Thyroid gland (tissue), 4 donors: ENCODE measurements around the gene SLC7A10. TPM values are rescaled to one million over a fixed set of nuclear protein-coding genes. Genes with fewer than 3 reads are reported as not detected.
A peak's percentile ranks its signal among the peaks of the same experiment; 100 is the strongest.

Experiments
- DNase-seq, 2 donors: peaks; one replicate each; pipeline ENCODE4 v3.0.0-alpha.2; 2019
- H3K27ac ChIP-seq, 3 donors: fragments of 200-600 bp; sonication (generic); 1 replicate in 2 of 3; 2 replicates in 1 of 3; pipeline ENCODE4 v1.5.1; 2016 to 2019; ENCODE audit warnings: mild to moderate bottlenecking in 1 of 3, moderate library complexity in 1 of 3
- H3K27me3 ChIP-seq: fragments of 200-600 bp; sonication (generic); one replicate; pipeline ENCODE4 v1.5.1; 2019
- H3K36me3 ChIP-seq, 2 donors: fragments of 200-600 bp; sonication (generic); one replicate each; pipeline ENCODE4 v1.5.1; 2016 to 2019
- H3K4me1 ChIP-seq, 2 donors: fragments of 200-600 bp; sonication (generic); one replicate each; pipeline ENCODE4 v1.5.1; 2017 to 2019
- H3K4me3 ChIP-seq, 3 donors: fragments of 200-600 bp; sonication (generic); replicated peaks in 1 of 3; 1 replicate in 2 of 3; 2 replicates in 1 of 3; pipeline ENCODE4 v1.5.1; 2016; ENCODE audit warnings: mild to moderate bottlenecking in 1 of 3
- H3K9me3 ChIP-seq: fragments of 200-600 bp; sonication (generic); one replicate; pipeline ENCODE4 v1.5.1; 2017
- POLR2A ChIP-seq, 2 donors: fragments of 450-650 bp; IDR thresholded peaks; one replicate each; pipeline ENCODE4 v1.6.1; 2017; ENCODE audit warnings: antibody characterized with exemption in 2 of 2, mild to moderate bottlenecking in 2 of 2, moderate library complexity in 1 of 2
- WGBS, 2 donors: methylation state at CpG; one replicate each; pipeline ENCODE4 v1.1.5; 2017; 5-methylcytosine and 5-hydroxymethylcytosine counted together
- intact Hi-C: fragments of 100-400 bp; cut with DNase I; formaldehyde crosslinking; loops from one replicate; pipeline ENCODE4 v1.15.1; 2023
- total RNA-seq, 4 donors: library from RNA; depleted of rRNA; stranded (reverse); fragments of >200 nt; gene quantifications; one replicate each; pipeline ENCODE4 v1.2.3, GENCODE V29; 2016
- TF ChIP-seq, protein P1 (sequence below), 6 experiments: fragments of 200-600 bp in 3 of 6; fragments of 450-650 bp in 3 of 6; sonication (generic) in 3 of 6; IDR thresholded peaks; one replicate each; pipeline ENCODE4 v1.5.1; 2016 to 2019; ENCODE audit warnings: antibody characterized with exemption in 6 of 6, mild to moderate bottlenecking in 2 of 6, inconsistent platforms in 1 of 6, moderate library complexity in 1 of 6

Gene SLC7A10
- total RNA-seq, 4 donors from 2014 or later: 0.29 to 2.7 (median 0.78) TPM

DNA sequence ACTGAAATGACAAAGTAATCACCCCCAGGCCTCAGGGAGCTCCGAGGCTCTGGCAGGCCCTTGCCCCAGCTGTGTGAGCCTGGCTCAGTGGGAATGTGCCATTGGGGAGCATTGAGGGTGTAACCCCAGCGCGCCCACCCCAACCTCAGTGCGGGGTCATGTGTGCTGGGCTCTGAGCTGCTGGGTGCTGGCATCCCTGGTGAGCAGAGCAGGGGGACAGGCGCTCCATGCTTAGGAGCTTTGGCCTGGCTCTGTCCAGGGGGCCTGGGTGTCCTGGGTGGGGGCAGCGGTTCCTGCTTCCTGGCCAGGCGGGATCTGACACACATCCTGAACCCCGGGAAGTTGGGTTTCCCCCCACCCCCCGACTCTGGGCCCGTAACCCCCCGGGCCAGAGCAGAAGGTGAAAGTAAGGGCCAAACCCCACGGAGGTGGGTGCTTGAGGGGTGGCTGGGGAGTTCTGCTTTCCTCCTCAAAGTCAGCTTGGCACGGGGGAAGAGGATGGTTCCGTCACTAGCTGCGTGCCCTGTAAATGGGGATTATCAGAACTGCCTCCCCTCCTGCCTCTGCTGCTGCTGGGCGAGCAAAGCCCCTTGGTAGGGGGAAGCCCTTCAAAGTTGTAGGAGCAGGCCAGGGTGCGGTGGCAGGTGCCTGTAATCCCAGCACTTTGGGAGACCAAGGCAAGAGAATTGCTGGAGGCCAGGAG is 29.9 kb downstream of the SLC7A10 start:
- peak overlapping the region in 1 of 3 donors; percentile 45 for H3K4me3 ChIP-seq
- WGBS, 2 donors: 68 to 89% methylated on average over 6 to 12 of the region's 17 CpGs
- H3K36me3 ChIP-seq: no peaks in the 10 kb centered on the region
- no peak overlapping the region for H3K27ac ChIP-seq
- TF ChIP-seq, protein P1, sequence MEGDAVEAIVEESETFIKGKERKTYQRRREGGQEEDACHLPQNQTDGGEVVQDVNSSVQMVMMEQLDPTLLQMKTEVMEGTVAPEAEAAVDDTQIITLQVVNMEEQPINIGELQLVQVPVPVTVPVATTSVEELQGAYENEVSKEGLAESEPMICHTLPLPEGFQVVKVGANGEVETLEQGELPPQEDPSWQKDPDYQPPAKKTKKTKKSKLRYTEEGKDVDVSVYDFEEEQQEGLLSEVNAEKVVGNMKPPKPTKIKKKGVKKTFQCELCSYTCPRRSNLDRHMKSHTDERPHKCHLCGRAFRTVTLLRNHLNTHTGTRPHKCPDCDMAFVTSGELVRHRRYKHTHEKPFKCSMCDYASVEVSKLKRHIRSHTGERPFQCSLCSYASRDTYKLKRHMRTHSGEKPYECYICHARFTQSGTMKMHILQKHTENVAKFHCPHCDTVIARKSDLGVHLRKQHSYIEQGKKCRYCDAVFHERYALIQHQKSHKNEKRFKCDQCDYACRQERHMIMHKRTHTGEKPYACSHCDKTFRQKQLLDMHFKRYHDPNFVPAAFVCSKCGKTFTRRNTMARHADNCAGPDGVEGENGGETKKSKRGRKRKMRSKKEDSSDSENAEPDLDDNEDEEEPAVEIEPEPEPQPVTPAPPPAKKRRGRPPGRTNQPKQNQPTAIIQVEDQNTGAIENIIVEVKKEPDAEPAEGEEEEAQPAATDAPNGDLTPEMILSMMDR (IDR thresholded peaks at IDR 0.05): no peak
- no peak for TF ChIP-seq POLR2A (IDR thresholded peaks at IDR 0.05)
- H3K9me3 ChIP-seq: no peaks in the 10 kb centered on the region
- H3K27me3 ChIP-seq: no peaks in the 10 kb centered on the region
- H3K4me1 ChIP-seq: peaks cover 8% of the 10 kb centered on the region in 2 donors
- intact Hi-C loops: no loop called here
- no peak for DNase-seq

DNA sequence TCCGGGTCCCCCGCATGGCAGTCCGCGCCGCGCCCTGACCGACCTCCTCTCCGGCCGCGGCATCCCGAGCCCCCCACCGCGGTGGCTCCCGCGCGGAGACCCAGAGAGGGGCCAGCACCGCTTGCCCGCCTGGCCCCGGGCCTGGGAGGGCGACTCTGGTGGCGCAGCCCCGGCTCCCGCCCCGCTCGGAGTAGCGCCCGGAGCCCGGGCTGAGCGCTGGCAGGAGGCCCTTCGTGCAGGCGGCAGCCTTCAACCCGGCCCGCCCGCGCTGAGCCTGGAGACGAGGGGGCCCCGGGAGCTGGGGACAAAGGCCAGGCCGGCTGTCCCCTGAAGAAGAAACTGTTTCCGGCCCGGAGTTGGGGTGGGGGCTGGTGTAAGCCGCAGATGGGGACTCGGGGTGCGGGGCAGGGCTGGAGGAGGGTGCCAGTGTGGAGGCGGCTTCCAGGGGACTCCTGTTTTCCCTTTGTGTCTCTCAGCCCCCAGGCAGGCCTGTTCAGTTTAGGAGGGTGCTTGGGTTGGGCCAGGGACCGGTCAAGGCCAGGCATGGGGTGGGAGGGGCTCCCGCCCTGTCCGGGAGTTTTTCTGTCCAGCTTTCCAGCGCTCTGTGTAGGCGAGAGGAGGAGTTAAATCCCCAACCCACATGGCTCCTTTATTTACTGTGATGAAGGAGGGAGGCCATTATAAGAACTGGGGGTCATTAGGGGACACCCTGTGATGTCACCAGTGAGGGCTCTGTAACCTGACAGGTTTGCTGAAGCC is 30.6 kb downstream of the SLC7A10 start:
- no peaks in the 10 kb centered on the region for H3K36me3 ChIP-seq
- no peaks in the 10 kb centered on the region for H3K27me3 ChIP-seq
- H3K4me3 ChIP-seq: peak overlapping the region; percentile 19 to 45 (median 44)
- no peaks in the 10 kb centered on the region for H3K9me3 ChIP-seq
- H3K27ac ChIP-seq: no peak overlapping the region
- H3K4me1 ChIP-seq: peaks cover 8% of the 10 kb centered on the region in 2 donors
- peak; percentile 36 to 44 for DNase-seq
- WGBS, 2 donors: 0 to 8% methylated on average over 2 to 11 of the region's 49 CpGs
- peak in 1 of 2 donors; percentile 4 for TF ChIP-seq POLR2A (IDR thresholded peaks at IDR 0.05)
- TF ChIP-seq, protein P1 (IDR thresholded peaks at IDR 0.05): no peak
- intact Hi-C loops: no loop called here

DNA sequence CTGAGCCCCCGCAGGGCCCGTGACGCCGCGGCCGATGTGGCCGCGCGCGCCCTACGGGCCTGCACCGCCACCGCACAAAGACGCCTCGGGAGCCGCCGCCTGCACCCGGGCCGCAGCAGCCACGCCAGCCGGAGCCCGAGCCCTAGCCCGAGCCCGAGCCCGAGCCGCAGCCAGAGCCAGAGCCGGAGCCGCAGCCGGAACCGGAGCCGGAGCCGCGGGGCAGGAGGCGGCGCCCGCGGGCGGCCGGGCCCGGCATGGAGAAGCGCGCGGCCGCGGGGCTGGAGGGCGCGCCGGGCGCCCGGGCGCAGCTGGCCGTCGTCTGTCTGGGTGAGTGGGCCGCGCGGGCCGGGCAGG is 31.1 kb downstream of the SLC7A10 start:
- H3K4me1 ChIP-seq: peaks cover 8% of the 10 kb centered on the region in 2 donors
- H3K27ac ChIP-seq: no peak overlapping the region

DNA sequence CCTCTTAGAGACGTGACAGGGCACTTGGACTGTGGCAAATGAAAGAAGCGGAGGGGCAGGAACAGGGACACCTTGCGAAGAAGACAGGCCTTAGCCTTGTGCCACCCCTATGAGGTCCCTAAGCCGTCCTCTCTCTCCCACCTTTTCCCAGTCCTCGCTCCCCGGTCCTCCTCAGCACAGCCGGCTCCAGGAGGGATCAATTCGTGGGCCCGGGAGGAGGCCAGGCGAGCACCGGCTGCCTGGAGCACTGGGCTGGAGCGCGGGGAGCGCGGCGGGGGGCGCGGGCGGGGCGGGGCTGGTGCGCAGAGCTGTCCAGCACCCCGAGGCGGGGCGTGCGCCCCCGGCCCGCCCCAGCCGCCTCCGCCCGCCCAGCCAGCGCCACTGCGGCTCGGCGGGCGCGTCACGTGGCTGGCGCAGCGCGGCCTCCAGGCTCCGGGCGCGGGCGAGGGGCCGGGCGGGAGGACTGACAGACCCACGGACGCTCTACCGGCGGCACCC is 31.7 kb downstream of the SLC7A10 start, which contains the start of gene LRP3:
Gene LRP3, plus strand, starts transcription at position 466 of the 498 bp plus-strand sequence. CDS start 456 bp downstream, outside the sequence.
- H3K9me3 ChIP-seq: no peaks in the 10 kb centered on the region
- intact Hi-C loops: no loop called here
- DNase-seq: peak; percentile 64 to 74
- H3K27ac ChIP-seq: no peak within 1 kb of the TSS
- 23 to 47% methylated on average over 3 to 9 of the region's 50 CpGs for WGBS, 2 donors
- H3K4me1 ChIP-seq: peaks cover 8% of the 10 kb centered on the region in 2 donors
- H3K27me3 ChIP-seq: no peaks in the 10 kb centered on the region
- H3K4me3 ChIP-seq: peak within 1 kb of the TSS; percentile 19 to 45 (median 44)
- H3K36me3 ChIP-seq: no peaks in the 10 kb centered on the region
- TF ChIP-seq, protein P1 (IDR thresholded peaks at IDR 0.05): no peak
- TF ChIP-seq POLR2A (IDR thresholded peaks at IDR 0.05): peak in 1 of 2 donors; percentile 41

More for the DNA sequence above, 31.1 kb downstream of the SLC7A10 start:
- intact Hi-C loops: no loop called here
- Histone ChIP-seq H3K36me3 (no peaks in the 10 kb centered on the region), H3K27me3 (no peaks in the 10 kb centered on the region), H3K9me3 (no peaks in the 10 kb centered on the region), H3K4me3 (peak overlapping the region in 1 of 3 donors; percentile 45)
- no peak for TF ChIP-seq POLR2A (IDR thresholded peaks at IDR 0.05)
- TF ChIP-seq, protein P1 (IDR thresholded peaks at IDR 0.05): no peak
- peak; percentile 17 to 20 for DNase-seq
- no CpG with 5 or more reads among the region's 57 CpGs for WGBS, 2 donors
